A673 (cell line): Measurements from ENCODE around the gene GPHN. TPM values are rescaled to one million over a fixed set of nuclear protein-coding genes. Genes with fewer than 3 reads are reported as not detected.

ENCODE experiments used
- BruUV-seq: library from RNA; stranded (reverse); fragments of 400-500 nt; replicated peaks from 2 replicates; lab custom pipeline; 2021; lab: Mats Ljungman, UMichigan
- CTCF ChIA-PET: fragments of 300-600 bp; sonication (Branson Sonifier 250); formaldehyde crosslinking; loops from one replicate; lab custom pipeline; 2022; ENCODE audit warnings: antibody characterized with exemption; lab: Charles Lee
- POLR2A ChIA-PET: fragments of 300-600 bp; sonication (Branson Sonifier 250); formaldehyde crosslinking; loops from one replicate; lab custom pipeline; 2022; ENCODE audit warnings: antibody characterized with exemption; ENCODE audit not compliant: low non-redundant PET; lab: Charles Lee
- DNase-seq: peaks from one replicate; pipeline ENCODE4 v3.0.0-alpha.2; 2015; ENCODE audit warnings: low spot score
- H3K27ac ChIP-seq: fragments of 200-600 bp; sonication (generic); 2 replicates; pipeline ENCODE4 v1.5.1; 2016; ENCODE audit warnings: mixed run types, low read depth, mild to moderate bottlenecking, mixed read lengths, antibody characterized with exemption, low read length; ENCODE audit not compliant: poor library complexity, severe bottlenecking
- H3K27me3 ChIP-seq: fragments of 200-600 bp; sonication (generic); replicated peaks from 2 replicates; pipeline ENCODE4 v1.6.1; 2017; ENCODE audit warnings: mixed run types, low read depth, mild to moderate bottlenecking, mixed read lengths, antibody characterized with exemption, low read length; ENCODE audit not compliant: insufficient read depth, poor library complexity
- H3K36me3 ChIP-seq: fragments of 200-600 bp; sonication (generic); 2 replicates; pipeline ENCODE4 v1.6.1; 2016; ENCODE audit warnings: mixed run types, mild to moderate bottlenecking, mixed read lengths, antibody characterized with exemption, low read length; ENCODE audit not compliant: insufficient read depth, poor library complexity, severe bottlenecking
- H3K4me1 ChIP-seq: fragments of 200-600 bp; sonication (generic); 2 replicates; pipeline ENCODE4 v1.6.1; 2017; ENCODE audit warnings: mixed run types, mild to moderate bottlenecking, mixed read lengths, antibody characterized with exemption, low read length; ENCODE audit not compliant: insufficient read depth, poor library complexity, severe bottlenecking
- H3K4me3 ChIP-seq: fragments of 200-600 bp; sonication (generic); 2 replicates; pipeline ENCODE4 v1.5.1; 2016; ENCODE audit warnings: low read depth, mixed run types, mild to moderate bottlenecking, mixed read lengths, low read length; ENCODE audit not compliant: poor library complexity, severe bottlenecking
- H3K9me3 ChIP-seq: fragments of 200-600 bp; sonication (generic); 2 replicates; pipeline ENCODE4 v1.6.1; 2016; ENCODE audit warnings: mixed run types, low read depth, mild to moderate bottlenecking, mixed read lengths, antibody characterized with exemption, low read length; ENCODE audit not compliant: poor library complexity, severe bottlenecking
- CTCF ChIP-seq: fragments of 300-800, 200-600 bp; sonication (generic); conservative IDR thresholded peaks from 2 replicates; pipeline ENCODE4 v1.5.1; 2017; ENCODE audit warnings: low read depth, mild to moderate bottlenecking, antibody characterized with exemption, low read length, moderate library complexity, mixed read lengths
- EZH2 ChIP-seq: fragments of 200-600 bp; sonication (generic); IDR thresholded peaks from 2 replicates; pipeline ENCODE4 v1.6.1; 2017; ENCODE audit warnings: borderline replicate concordance, low read depth, mild to moderate bottlenecking, mixed read lengths, antibody characterized with exemption, low read length; ENCODE audit not compliant: poor library complexity, severe bottlenecking
- intact Hi-C: fragments of 100-400 bp; cut with micrococcal nuclease; formaldehyde crosslinking; loops from one replicate; pipeline ENCODE4 v1.10.0; 2022; ENCODE audit not compliant: unreplicated experiment
- total RNA-seq: library from RNA; stranded (reverse); gene quantifications from 2 replicates; pipeline ENCODE4 v1.2.3, GENCODE V29; 2021

The GPHN gene
- total RNA-seq, 1 experiment from 2014 or later: 30.3 TPM

GRCh38 chr14:67018720-67019119, 510.8 kb downstream of the GPHN start:
- Histone ChIP-seq H3K27me3 (no peaks in the 10 kb centered on the region), H3K9me3 (no peaks in the 10 kb centered on the region), H3K27ac (no peak overlapping the region), H3K4me1 (no peaks in the 10 kb centered on the region), H3K36me3 (no peaks in the 10 kb centered on the region), H3K4me3 (no peak overlapping the region)
- no peak for DNase-seq
- intact Hi-C loops: no loop called here
- BruUV-seq: no TSS peak
- TF ChIP-seq EZH2 (no peak), CTCF (no peak)
- CTCF ChIA-PET: no interaction called here
- POLR2A ChIA-PET: no interaction called here

- ChIA-PET POLR2A (no interaction called here), CTCF (no interaction called here)
- DNase-seq: no peak
- Histone ChIP-seq H3K27ac (no peak overlapping the region), H3K4me1 (no peaks in the 10 kb centered on the region), H3K27me3 (no peaks in the 10 kb centered on the region), H3K9me3 (no peaks in the 10 kb centered on the region), H3K36me3 (no peaks in the 10 kb centered on the region), H3K4me3 (no peak overlapping the region)
- intact Hi-C loops: no loop called here
- TF ChIP-seq CTCF (no peak), EZH2 (no peak)
- BruUV-seq: no TSS peak
Measured at GRCh38 chr14:67019796-67020195, 511.8 kb downstream of the GPHN start.

- intact Hi-C loops: no loop called here
- ChIA-PET POLR2A (no interaction called here), CTCF (no interaction called here)
- DNase-seq: no peak
- H3K4me1 ChIP-seq: no peaks in the 10 kb centered on the region
- H3K27me3 ChIP-seq: no peaks in the 10 kb centered on the region
- H3K36me3 ChIP-seq: no peaks in the 10 kb centered on the region
- TF ChIP-seq CTCF: no peak
- no peak for TF ChIP-seq EZH2
- H3K9me3 ChIP-seq: no peaks in the 10 kb centered on the region
- no peak overlapping the region for H3K4me3 ChIP-seq
- BruUV-seq: no TSS peak
- no peak overlapping the region for H3K27ac ChIP-seq
Measured at GRCh38 chr14:67031920-67032774, 524.2 kb downstream of the GPHN start.
